Activated CD8-positive, alpha-beta memory T cell treated with anti-CD3 and anti-CD28 coated beads for 4 hours (primary cell): ENCODE data around the gene KRTAP17-1.
"Not testable (repeated sequence)": the region's sequence is repeated elsewhere in the genome, so short reads cannot be mapped to it uniquely, and the experiment has no call there.

Source experiments
- DNase-seq, 2 donors: peaks; one replicate each; pipeline ENCODE4 v3.0.0-alpha.2; 2020; ENCODE audit warnings: low read depth in 2 of 2

The KRTAP17-1 gene, protein sequence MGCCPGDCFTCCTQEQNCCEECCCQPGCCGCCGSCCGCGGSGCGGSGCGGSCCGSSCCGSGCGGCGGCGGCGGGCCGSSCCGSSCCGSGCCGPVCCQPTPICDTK

DNA sequence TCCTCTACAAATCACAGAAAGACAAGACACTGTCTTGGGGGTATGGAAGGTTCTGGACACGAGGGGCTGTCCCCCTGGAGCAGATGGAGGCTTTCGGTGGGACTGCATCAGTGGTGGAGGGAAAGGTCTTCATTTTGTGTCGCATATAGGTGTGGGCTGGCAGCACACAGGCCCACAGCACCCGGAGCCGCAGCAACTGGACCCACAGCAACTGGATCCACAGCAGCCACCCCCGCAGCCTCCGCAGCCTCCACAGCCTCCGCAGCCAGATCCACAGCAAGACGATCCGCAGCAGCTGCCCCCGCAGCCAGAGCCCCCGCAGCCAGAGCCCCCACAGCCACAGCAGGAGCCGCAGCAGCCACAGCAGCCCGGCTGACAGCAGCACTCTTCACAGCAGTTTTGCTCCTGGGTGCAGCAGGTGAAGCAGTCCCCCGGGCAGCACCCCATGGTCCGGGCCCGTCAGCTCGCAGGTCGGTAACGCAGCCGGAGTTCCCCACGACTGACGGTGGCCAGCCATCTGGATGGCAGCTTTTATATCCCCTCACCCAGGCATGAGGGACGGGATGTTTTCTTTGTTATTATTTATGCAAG lies at the start of gene KRTAP17-1:
KRTAP17-1 (minus strand) TSS at position 507 of the 591 bp plus-strand sequence; CDS start at position 447, 60 bp downstream.
- DNase-seq = no peak

DNA sequence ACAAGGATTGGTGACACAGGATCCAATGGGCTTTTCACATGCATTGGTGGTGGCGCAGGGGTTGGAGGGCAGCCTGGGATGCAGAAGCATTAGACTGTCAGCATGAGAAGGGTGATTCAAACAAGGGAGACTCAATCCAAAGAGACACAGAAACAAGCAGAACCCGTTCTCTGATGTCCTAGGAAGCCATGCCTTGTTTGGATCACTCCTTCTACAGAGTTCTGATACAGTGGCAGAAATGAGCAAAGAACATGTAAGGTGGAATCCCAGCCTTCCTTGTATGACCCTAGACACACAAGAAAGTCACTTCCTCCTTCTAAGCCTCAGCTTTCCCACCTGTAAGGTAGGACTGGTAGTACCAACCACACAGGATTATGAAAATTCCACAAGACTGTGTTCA lies 48.4 kb upstream of the KRTAP17-1 start:
- no peak for DNase-seq

- no peak for DNase-seq
These were observed 44.9 kb upstream of the KRTAP17-1 start for GRCh38 chr17:41360296-41360995.

DNA sequence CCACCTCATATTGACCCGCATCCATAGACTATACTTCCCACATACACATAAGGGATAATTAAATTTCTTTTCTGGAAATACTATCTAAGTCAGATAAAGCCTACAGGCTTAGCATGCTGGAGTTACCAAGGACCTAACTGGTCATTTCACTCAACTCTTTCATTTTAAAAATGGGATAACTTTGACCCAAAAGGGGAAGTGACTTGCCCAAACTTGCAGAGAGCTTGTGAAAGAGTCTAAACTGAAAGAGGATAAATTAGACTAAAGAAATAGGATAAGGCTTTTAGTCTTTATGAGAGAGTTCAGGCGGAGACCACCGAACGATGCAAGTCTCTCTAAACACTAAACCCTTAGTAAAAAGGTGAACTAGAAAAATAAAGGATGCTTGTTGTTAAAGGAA lies 39.0 kb upstream of the KRTAP17-1 start:
- no peak for DNase-seq

DNA sequence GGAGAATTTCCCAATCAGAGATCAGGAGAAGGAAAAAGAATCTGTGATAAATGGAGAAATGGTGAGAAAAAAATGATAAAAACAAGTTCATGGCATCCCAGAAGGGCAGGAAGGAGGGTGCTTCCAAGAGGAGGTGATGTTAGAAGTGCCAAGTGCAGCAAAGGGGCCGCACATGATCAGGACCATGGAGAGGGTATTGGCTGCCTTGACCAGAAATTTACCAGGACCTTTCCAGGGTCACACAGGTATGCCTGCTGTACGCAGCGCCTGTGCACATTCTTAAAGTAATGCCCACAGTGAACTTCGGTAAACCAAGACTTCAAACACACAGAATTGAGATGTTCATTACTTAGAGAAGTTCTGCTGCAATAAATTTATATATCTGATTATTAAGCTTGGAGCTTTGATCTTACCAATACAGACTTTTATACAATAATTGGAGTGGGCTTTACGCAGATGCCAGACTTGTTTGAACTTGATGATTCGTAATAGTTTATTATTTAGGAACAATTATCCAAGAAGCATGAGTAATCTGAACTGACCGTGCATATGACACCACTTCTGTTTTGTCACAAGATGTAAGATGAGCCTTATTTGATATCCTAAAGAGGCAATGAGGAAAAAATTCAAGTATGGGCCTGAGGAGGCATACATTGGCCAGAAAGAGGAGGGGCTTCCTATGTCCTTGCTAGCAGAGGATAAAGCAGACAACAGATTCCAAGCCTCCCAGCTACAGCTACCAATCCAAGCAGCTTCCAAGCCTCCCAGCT lies 37.3 kb upstream of the KRTAP17-1 start:
- no peak for DNase-seq

DNA sequence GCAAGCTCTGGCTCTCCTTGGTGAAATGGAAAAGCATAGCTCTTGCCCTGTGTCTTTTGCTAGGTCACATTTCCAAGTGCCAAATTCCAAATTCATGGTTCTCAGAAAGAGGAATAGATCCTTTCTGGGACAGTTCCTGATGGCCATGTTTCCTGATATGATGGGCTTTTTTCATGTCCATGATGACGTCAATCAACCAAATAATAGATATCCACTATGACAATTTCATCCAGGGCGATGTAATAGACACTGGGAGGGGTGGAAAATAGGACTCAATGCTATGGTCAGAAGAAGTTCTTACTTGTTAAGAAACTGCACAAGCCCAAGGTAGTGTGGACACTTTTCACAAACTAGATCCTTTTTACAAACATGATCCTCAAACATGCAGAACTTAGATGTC lies 35.7 kb upstream of the KRTAP17-1 start:
- no peak for DNase-seq

DNA sequence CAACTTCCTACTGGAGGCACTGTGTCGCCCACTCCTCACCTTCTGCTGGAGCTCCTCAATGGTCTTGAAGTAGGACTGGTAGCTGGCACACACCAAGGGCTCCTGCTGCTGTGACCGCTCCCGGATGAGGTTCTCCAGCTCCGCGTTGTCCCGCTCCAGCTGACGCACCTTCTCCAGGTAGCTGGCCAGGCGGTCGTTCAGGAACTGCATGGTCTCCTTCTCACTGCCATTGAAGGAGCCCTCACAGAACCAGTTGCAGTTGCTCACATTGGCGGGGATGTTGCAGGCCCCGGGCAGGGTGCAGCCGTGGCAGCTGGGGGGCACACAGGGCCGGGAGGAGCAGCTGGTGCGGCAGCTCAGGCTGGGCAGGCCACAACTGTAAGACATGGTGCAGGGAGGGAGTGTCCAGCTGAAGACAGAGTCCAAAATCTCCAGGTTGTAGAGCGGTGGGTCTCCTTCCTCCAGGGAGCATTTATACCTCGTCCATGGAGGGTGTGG lies 34.9 kb upstream of the KRTAP17-1 start, which contains the start of gene KRT33A:
KRT33A (minus strand) TSS at position 448 of the 498 bp plus-strand sequence; CDS start at position 387, 61 bp downstream.
- not testable (repeated sequence) for DNase-seq

DNA sequence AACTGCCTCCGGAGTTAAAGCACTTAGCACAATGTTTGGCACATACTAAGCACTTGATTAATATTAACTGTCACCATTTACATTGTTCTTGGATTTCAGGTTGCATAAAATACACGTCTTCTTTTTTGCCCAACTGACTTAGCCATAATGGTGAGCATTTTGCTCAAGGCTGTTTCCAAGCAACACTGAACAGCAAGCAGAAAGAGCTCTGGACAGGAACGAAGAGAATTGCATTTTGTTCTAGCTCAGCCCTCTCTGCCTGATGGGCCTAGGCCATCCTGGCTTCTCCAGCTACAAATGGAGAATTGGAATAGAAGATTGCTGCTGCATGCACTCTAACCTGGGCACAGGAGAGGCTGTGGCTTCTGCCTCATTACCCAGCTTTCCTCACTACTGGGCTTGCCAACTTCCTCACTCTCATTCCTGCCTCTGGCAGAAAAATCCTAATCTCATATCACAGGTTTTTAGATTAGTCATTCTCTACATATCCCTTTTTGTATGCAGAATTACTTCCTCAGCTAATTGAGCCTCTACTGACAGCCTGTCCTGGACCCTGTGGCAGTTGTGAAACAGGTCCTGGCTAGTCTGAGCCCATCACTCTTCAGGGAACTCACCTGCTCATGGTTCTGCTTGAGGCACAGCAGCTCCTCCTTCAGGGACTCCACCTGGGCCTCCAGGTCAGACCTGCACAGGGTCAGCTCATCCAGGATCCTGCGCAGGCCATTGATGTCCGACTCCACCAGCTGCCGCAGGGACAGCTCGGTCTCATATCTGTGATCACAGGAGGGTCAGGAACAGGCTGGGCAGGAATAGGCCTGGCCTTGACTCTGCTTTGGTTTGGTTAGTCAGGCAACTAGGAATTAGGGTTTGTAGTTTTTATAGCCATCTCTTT lies 32.6 kb upstream of the KRTAP17-1 start:
- DNase-seq = no peak

- DNase-seq = not testable (repeated sequence)
These were observed 30.9 kb upstream of the KRTAP17-1 start for GRCh38 chr17:41346421-41346820.

DNA sequence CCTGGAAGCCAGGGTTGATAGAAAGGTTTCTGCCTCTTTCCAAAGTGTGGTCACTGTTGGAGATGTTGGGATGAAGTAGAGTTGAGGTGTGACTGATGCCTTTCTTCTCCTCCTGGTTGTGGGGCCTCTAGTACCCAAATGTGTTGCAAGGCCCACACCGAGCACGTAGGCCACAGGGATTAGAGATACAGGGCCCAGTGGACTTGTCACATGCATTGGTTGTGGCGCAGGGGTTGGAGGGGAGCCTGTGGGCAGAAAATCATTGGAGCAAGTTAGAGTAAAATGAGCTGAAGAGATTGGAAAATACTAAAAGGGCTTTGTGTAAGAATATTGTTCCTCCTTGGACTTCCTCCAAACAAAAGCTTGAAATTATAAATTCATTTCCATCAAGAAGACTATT lies 30.5 kb upstream of the KRTAP17-1 start:
- DNase-seq = no peak

DNA sequence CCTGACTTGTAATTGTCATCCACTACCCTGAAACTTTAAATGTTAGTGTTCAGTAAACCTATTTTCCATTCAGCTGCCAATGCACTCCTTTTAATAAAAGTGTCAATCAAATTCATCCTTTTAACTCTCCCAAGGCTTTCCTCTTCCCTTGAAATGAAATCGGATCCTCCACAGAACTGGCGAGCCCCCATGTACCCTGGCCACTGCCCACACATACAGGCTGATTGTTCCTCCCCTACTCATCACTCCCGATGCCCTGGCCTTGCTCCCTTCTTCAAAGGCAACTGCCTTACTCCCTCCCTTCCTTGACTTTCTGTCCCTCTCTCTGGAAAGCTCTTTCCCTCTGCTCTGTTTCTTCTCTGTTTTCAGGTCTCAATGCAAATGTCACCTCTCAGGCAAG lies 27.5 kb upstream of the KRTAP17-1 start:
- DNase-seq = no peak

GRCh38 chr17:41340934-41341861 lies 25.7 kb upstream of the KRTAP17-1 start:
- no peak for DNase-seq

GRCh38 chr17:41340494-41340893 lies 25.0 kb upstream of the KRTAP17-1 start:
- DNase-seq = no peak

DNA sequence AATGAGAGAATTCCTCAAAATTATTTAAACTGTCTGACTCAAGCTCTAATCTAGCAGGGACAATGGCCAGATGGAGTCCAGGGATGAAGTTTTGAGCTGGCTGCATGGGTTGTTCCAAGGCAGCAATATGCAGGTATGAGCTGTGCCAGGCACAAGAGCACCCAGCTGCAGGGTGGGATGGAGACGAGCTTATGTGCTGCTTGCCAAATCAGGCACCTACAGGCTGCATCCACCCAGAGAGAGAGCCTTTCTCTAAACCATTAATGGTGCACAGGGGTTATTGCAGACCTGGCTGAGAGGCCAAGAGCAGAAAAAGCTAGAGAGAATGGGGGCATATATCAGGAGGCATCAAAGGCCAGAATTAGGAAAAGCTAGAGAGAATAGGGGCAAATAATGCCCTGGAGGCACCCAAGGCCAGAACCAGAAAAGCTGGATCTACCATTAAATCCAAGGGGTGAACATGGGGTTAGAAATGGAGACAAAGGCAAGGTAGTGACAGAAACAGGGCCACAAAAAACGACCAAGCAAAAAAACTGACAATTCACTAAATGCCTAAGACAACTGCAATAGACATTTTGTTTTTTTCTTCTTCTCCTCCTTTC lies 24.2 kb upstream of the KRTAP17-1 start:
- DNase-seq = no peak

DNA sequence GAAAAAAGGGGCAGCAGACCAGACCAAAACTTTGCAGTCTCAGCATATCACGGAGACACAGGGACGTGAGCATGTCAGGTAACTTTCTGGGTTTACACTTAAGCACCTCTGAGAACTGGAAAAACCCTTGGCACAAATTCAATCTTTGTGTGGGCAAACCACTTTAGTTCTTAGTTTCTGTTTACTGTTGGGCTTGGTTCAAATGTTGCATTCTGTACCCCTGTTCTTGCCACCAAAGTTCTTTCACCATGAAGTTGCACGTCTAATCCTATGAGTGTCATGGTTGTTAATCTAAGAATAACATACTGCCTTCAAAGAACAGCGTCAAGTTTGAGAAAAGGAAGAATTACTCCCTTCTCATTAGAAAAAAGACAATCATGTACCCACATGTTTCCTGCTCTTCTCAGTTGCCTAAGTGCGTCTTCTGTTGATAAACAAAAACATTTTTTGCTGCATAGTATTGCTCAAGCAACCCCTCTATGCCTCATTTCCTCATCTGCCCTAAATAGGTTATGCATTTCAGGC lies 23.5 kb upstream of the KRTAP17-1 start:
- DNase-seq = peak in 1 of 2 donors; percentile 10

DNA sequence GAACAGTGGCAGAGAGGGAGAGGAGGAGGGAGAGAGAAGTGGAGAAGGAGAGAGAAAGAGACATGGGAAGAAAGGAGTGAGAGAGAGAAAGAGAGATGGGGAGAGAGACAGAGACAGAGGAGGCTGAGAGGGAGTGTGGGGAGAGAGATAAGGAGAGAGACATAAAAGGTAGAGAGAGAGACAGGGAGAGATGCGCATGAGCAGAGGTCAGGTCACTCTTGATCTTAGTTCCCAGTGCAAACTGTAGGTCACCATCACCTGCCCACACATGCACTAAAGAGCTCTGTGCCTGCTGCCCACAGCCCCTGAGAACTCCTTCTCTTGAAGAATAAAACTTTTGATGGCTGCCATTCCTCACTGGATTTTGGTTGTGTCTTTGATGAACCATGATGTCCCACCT lies 20.2 kb upstream of the KRTAP17-1 start:
- DNase-seq = no peak

DNA sequence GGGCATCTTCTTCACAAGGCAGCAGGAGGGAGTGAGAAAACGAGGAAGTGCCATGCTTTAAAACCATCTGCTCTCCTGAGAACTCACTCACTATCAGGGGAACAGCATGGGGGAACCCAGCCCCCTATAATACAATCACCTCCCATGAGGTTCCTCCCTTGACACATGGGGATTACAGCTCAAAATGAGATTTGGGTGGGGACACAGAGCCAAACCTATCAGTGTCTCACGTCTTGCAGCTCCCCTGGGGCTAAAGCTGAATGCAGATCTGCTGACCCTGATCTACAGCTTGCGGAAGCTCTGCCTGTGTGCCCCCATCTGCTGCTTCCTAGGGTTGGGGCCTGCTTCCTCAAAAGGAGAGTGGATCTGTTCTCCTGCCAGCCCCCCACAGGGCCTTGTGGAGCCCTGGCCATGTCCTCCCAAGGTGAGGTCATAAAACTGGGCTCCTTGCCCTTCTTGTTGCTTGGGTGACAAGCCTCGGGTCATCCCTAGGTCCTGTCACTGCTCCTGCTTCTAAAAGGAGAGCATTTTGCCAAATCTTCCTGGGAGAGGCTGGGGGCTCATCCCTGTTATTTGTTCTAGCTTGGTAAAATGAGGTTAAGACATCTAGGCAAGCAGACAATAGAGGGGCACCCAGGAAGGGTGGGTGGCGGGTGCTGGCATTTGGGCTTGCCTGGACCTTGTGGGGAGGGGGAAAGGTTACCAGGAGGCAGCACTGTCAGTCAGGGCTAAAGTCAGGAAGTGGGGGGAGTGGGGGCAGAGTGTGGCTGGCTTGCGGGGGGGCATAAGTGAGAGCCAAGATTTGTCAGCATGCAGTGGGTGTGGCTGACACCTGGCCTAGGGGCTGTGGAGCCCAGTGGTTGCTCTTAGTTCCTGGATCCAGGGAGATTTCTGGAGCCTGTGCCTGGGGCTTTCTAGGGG lies 19.1 kb upstream of the KRTAP17-1 start:
- no peak for DNase-seq

- DNase-seq = no peak
These were observed 18.3 kb upstream of the KRTAP17-1 start for GRCh38 chr17:41333836-41334235.
